Keratinocyte (primary cell): Measurements from ENCODE around the gene SIGLEC8. TPM values are rescaled to one million over a fixed set of nuclear protein-coding genes. Genes with fewer than 3 reads are reported as not detected.

Experiments
- DNase-seq: peaks from one replicate; pipeline ENCODE4 v3.0.0-alpha.2; 2011; ENCODE audit warnings: low read depth, missing footprints, low spot score
- FAIRE-seq: peaks from 2 replicates; lab custom pipeline; 2011; peaks lifted over from hg19 to GRCh38; lab: Jason Lieb, UNC
- H2AFZ ChIP-seq: 2 replicates; pipeline ENCODE4 v1.6.0; 2012; ENCODE audit warnings: low read length, control low read depth, inconsistent platforms; ENCODE audit not compliant: control insufficient read depth
- H3K27ac ChIP-seq: 2 replicates; pipeline ENCODE4 v1.5.1; 2011; ENCODE audit warnings: low read length; ENCODE audit not compliant: control insufficient read depth, insufficient read depth
- H3K27me3 ChIP-seq: 3 replicates; pipeline ENCODE4 v1.6.0; 2011; ENCODE audit warnings: low read length; ENCODE audit not compliant: control insufficient read depth, insufficient read depth; ENCODE audit errors: extremely low read depth
- H3K36me3 ChIP-seq, 2 experiments: 2 replicates in 1 of 2; 3 replicates in 1 of 2; pipeline ENCODE4 v1.5.1; 2011; ENCODE audit warnings: low read length in 2 of 2, mild to moderate bottlenecking in 1 of 2; ENCODE audit not compliant: control insufficient read depth in 2 of 2, insufficient read depth in 2 of 2; ENCODE audit errors: extremely low read depth in 1 of 2
- H3K4me1 ChIP-seq: 3 replicates; pipeline ENCODE4 v1.5.1; 2011; ENCODE audit warnings: low read length; ENCODE audit not compliant: control insufficient read depth, insufficient read depth; ENCODE audit errors: extremely low read depth
- H3K4me2 ChIP-seq: 3 replicates; pipeline ENCODE4 v1.6.0; 2011; ENCODE audit warnings: low read depth, low read length; ENCODE audit not compliant: control insufficient read depth, insufficient read depth; ENCODE audit errors: extremely low read depth
- H3K4me3 ChIP-seq, 3 experiments: fragments of 200-600 bp in 1 of 3; sonication (generic) in 1 of 3; 2 replicates in 2 of 3; 3 replicates in 1 of 3; pipeline ENCODE4 v1.5.1; 2011 to 2016; ENCODE audit warnings: low read length in 3 of 3, mild to moderate bottlenecking in 3 of 3, control low read depth in 2 of 3, inconsistent platforms in 1 of 3, low read depth in 1 of 3, mixed read lengths in 1 of 3, mixed run types in 1 of 3, moderate library complexity in 1 of 3; ENCODE audit not compliant: control insufficient read depth in 2 of 3, insufficient read depth in 2 of 3; ENCODE audit errors: extremely low read depth in 1 of 3
- H3K79me2 ChIP-seq: 2 replicates; pipeline ENCODE4 v1.6.0; 2012; ENCODE audit warnings: low read length; ENCODE audit not compliant: control insufficient read depth, insufficient read depth
- H3K9ac ChIP-seq: 3 replicates; pipeline ENCODE4 v1.6.0; 2011; ENCODE audit warnings: low read length; ENCODE audit not compliant: control insufficient read depth, insufficient read depth; ENCODE audit errors: extremely low read depth
- H3K9me1 ChIP-seq: 3 replicates; pipeline ENCODE4 v1.6.0; 2011; ENCODE audit warnings: low read length; ENCODE audit not compliant: control insufficient read depth, insufficient read depth; ENCODE audit errors: extremely low read depth
- H3K9me3 ChIP-seq: 2 replicates; pipeline ENCODE4 v1.5.1; 2012; ENCODE audit warnings: low read depth, low read length; ENCODE audit not compliant: control insufficient read depth
- H4K20me1 ChIP-seq: 3 replicates; pipeline ENCODE4 v1.6.0; 2011; ENCODE audit warnings: low read length; ENCODE audit not compliant: control insufficient read depth, insufficient read depth; ENCODE audit errors: extremely low read depth
- CTCF ChIP-seq, 3 experiments: IDR thresholded peaks in 1 of 3; conservative IDR thresholded peaks in 1 of 3; optimal IDR thresholded peaks in 1 of 3; 2 replicates in 2 of 3; 3 replicates in 1 of 3; pipeline versions ENCODE3 to v1.5.1; 2011; ENCODE audit warnings: low read length in 3 of 3, mild to moderate bottlenecking in 3 of 3, moderate library complexity in 2 of 3, control low read depth in 1 of 3, inconsistent platforms in 1 of 3; ENCODE audit not compliant: insufficient read depth in 2 of 3; ENCODE audit errors: extremely low read depth in 1 of 3
- EZH2 ChIP-seq: IDR thresholded peaks from one replicate; pipeline ENCODE4 v1.6.1; 2012; ENCODE audit warnings: inconsistent platforms, mild to moderate bottlenecking, low read length, moderate library complexity
- dilution Hi-C: fragments of 300-500 bp; cut with MboI; formaldehyde crosslinking; loops from one replicate; pipeline ENCODE4 v1.7.0; 2020; ENCODE audit warnings: low sequenced_read_pairs; ENCODE audit not compliant: extremely low pct_ligation_motif_present
- polyA plus RNA-seq, 5 experiments: library from polyadenylated mRNA; depleted of rRNA in 3 of 5; stranded (reverse) in 3 of 5; stranded (forward) in 1 of 5; unstranded in 1 of 5; fragments of >200 nt; gene quantifications; 1 replicate in 1 of 5; 2 replicates in 3 of 5; 3 replicates in 1 of 5; pipeline versions ENCODE4 v1.2.1 to v1.2.3, GENCODE V29; 2011 to 2012; ENCODE audit warnings: missing spikeins in 2 of 5, low read depth in 1 of 5, low replicate concordance in 1 of 5

The SIGLEC8 gene
- polyA plus RNA-seq, 1 donor (not counting 4 experiments of a cell fraction or from before 2014, with no cell fraction given): not detected

- no peak for TF ChIP-seq CTCF (optimal IDR thresholded peaks at IDR 0.05 in 1 of 3, IDR thresholded peaks at IDR 0.05 in 1 of 3, conservative IDR thresholded peaks at IDR 0.05 in 1 of 3; ENCODE audit: extremely low read depth in 1 of 3, insufficient read depth in 2 of 3, low read length in 3 of 3)
- no peak for TF ChIP-seq EZH2
- H3K4me3 ChIP-seq: no peak overlapping the region
- no peak overlapping the region for H2AFZ ChIP-seq
- dilution Hi-C loops: no loop called here
- H3K4me2 ChIP-seq: no peak overlapping the region
- no peak overlapping the region for H3K27ac ChIP-seq
- H3K79me2 ChIP-seq: no peaks in the 10 kb centered on the region
- H3K9me3 ChIP-seq: no peaks in the 10 kb centered on the region
- FAIRE-seq (no peak), DNase-seq (no peak)
- no peaks in the 10 kb centered on the region for H3K4me1 ChIP-seq
- H4K20me1 ChIP-seq: no peaks in the 10 kb centered on the region
- H3K36me3 ChIP-seq: no peaks in the 10 kb centered on the region
- no peaks in the 10 kb centered on the region for H3K27me3 ChIP-seq
- no peak overlapping the region for H3K9ac ChIP-seq
- no peaks in the 10 kb centered on the region for H3K9me1 ChIP-seq
These were observed 4.4 kb upstream of the SIGLEC8 start for GRCh38 chr19:51462681-51463080.

GRCh38 chr19:51462276-51462675, 4.0 kb upstream of the SIGLEC8 start:
- DNase-seq (no peak), FAIRE-seq (no peak)
- Histone ChIP-seq H3K4me1 (no peaks in the 10 kb centered on the region), H3K4me3 (no peak overlapping the region), H3K36me3 (no peaks in the 10 kb centered on the region), H3K27me3 (no peaks in the 10 kb centered on the region), H2AFZ (no peak overlapping the region), H3K4me2 (no peak overlapping the region), H3K9me3 (no peaks in the 10 kb centered on the region), H4K20me1 (no peaks in the 10 kb centered on the region), H3K9me1 (no peaks in the 10 kb centered on the region), H3K9ac (no peak overlapping the region), H3K27ac (no peak overlapping the region), H3K79me2 (no peaks in the 10 kb centered on the region)
- dilution Hi-C loops: no loop called here
- no peak for TF ChIP-seq EZH2
- no peak for TF ChIP-seq CTCF (optimal IDR thresholded peaks at IDR 0.05 in 1 of 3, IDR thresholded peaks at IDR 0.05 in 1 of 3, conservative IDR thresholded peaks at IDR 0.05 in 1 of 3; ENCODE audit: extremely low read depth in 1 of 3, insufficient read depth in 2 of 3, low read length in 3 of 3)
